Astrocyte (in vitro differentiated cells and primary cell): Measurements from ENCODE around the gene NPIPB4. TPM values are rescaled to one million over a fixed set of nuclear protein-coding genes. Genes with fewer than 3 reads are reported as not detected.
A peak's percentile ranks its signal among the peaks of the same experiment; 100 is the strongest.
"Not testable (repeated sequence)": the region's sequence is repeated elsewhere in the genome, so short reads cannot be mapped to it uniquely, and the experiment has no call there.

Source experiments
- DNase-seq: peaks from one replicate; pipeline ENCODE4 v3.0.0-alpha.2; 2010; ENCODE audit warnings: low read depth
- FAIRE-seq: peaks from 2 replicates; lab custom pipeline; 2011; peaks lifted over from hg19 to GRCh38; lab: Jason Lieb, UNC
- H2AFZ ChIP-seq: 2 replicates; pipeline ENCODE4 v1.6.0; 2012; ENCODE audit warnings: low read depth, low read length, inconsistent platforms
- H3K27ac ChIP-seq: 2 replicates; pipeline ENCODE4 v1.5.1; 2011; ENCODE audit warnings: low read depth, low read length, inconsistent platforms
- H3K27me3 ChIP-seq: 2 replicates; pipeline ENCODE4 v1.6.0; 2011; ENCODE audit warnings: low read length, inconsistent platforms; ENCODE audit not compliant: insufficient read depth
- H3K36me3 ChIP-seq: 2 replicates; pipeline ENCODE4 v1.5.1; 2011; ENCODE audit warnings: low read length, inconsistent platforms; ENCODE audit not compliant: insufficient read depth
- H3K4me1 ChIP-seq: 2 replicates; pipeline ENCODE4 v1.5.1; 2011; ENCODE audit warnings: low read length, inconsistent platforms; ENCODE audit not compliant: insufficient read depth
- H3K4me2 ChIP-seq: 2 replicates; pipeline ENCODE4 v1.6.0; 2012; ENCODE audit warnings: low read length, inconsistent platforms
- H3K4me3 ChIP-seq: 2 replicates; pipeline ENCODE4 v1.5.1; 2011; ENCODE audit warnings: low read depth, mild to moderate bottlenecking, low read length, inconsistent platforms; ENCODE audit not compliant: insufficient read depth
- H3K79me2 ChIP-seq: 2 replicates; pipeline ENCODE4 v1.6.0; 2012; ENCODE audit warnings: mild to moderate bottlenecking, low read length, inconsistent platforms; ENCODE audit not compliant: insufficient read depth
- H3K9ac ChIP-seq: 2 replicates; pipeline ENCODE4 v1.6.0; 2012; ENCODE audit warnings: mild to moderate bottlenecking, low read length, inconsistent platforms
- H3K9me3 ChIP-seq: 2 replicates; pipeline ENCODE4 v1.5.1; 2012; ENCODE audit warnings: low read depth, mild to moderate bottlenecking, low read length, inconsistent platforms; ENCODE audit not compliant: insufficient read depth
- H4K20me1 ChIP-seq: 2 replicates; pipeline ENCODE4 v1.6.0; 2012; ENCODE audit warnings: low read length, inconsistent platforms; ENCODE audit not compliant: insufficient read depth
- H3K27ac Mint-ChIP-seq: one replicate; pipeline ENCODE4 v1.8.0; 2021; ENCODE audit warnings: mild to moderate bottlenecking, mixed read lengths; ENCODE audit not compliant: unreplicated experiment
- H3K27me3 Mint-ChIP-seq: one replicate; pipeline ENCODE4 v1.8.0; 2021; ENCODE audit warnings: low read depth, mixed read lengths; ENCODE audit not compliant: unreplicated experiment
- H3K36me3 Mint-ChIP-seq: one replicate; pipeline ENCODE4 v1.8.0; 2021; ENCODE audit warnings: low read depth, mixed read lengths; ENCODE audit not compliant: unreplicated experiment
- H3K4me1 Mint-ChIP-seq: one replicate; pipeline ENCODE4 v1.8.0; 2021; ENCODE audit warnings: low read depth, mixed read lengths; ENCODE audit not compliant: unreplicated experiment
- H3K4me3 Mint-ChIP-seq: one replicate; pipeline ENCODE4 v1.8.0; 2021; ENCODE audit warnings: mild to moderate bottlenecking, moderate library complexity, mixed read lengths; ENCODE audit not compliant: unreplicated experiment
- H3K9me3 Mint-ChIP-seq: one replicate; pipeline ENCODE4 v1.8.0; 2021; ENCODE audit warnings: mild to moderate bottlenecking, mixed read lengths; ENCODE audit not compliant: unreplicated experiment
- total RNA-seq: library from RNA; stranded (reverse); gene quantifications from 2 replicates; pipeline ENCODE4 v1.2.1, GENCODE V29; 2021

The NPIPB4 gene
- total RNA-seq, 1 donor from 2014 or later, result 118 TPM

DNA sequence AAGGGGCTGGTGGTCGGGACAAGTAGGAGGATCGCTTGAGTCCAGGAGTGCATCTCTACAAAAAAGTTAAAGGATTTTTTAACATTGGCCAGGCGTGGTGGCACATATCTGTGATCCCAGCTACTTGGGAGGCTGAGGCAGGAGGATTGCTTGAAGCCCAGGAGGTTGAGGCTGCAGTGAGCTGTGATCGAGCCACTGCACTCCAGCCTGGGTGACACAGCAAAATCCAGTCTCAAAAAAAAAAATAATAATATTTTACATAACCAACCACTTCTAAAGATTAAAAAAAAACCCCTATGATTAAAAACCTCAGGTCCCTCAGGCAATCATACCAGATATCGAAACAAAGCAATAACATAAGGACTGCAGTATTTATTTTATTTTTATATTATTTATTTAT, 23.3 kb downstream of the NPIPB4 start:
- H3K4me3 Mint-ChIP-seq, result not testable (repeated sequence)

DNA sequence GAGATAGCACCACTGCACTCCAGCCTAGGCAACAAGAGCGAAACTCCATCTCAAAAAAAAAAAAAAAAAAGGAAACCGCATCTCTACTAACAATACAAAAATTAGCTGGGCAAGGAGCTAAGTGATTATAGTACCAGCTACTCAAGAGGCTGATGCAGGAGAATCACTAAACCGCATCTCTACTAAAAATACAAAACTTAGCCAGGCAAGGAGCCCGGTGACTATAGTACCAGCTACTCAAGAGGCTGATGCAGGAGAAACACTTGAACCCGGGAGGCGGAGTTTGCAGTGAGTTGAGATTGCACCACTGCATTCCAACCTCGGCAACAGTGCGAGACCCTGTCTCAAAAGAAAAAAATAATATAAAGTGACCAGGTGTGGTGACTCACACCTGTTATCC, 27.6 kb downstream of the NPIPB4 start:
- not testable (repeated sequence) for H3K4me1 Mint-ChIP-seq, H3K4me3 Mint-ChIP-seq, FAIRE-seq, H3K9me3 ChIP-seq, H3K4me1 ChIP-seq, H3K27me3 ChIP-seq, DNase-seq, H3K79me2 ChIP-seq, H2AFZ ChIP-seq, H3K27ac ChIP-seq, H3K36me3 ChIP-seq, H3K4me3 ChIP-seq, H3K4me2 ChIP-seq, H3K27me3 Mint-ChIP-seq, H4K20me1 ChIP-seq, H3K9me3 Mint-ChIP-seq, H3K36me3 Mint-ChIP-seq, H3K9ac ChIP-seq, H3K27ac Mint-ChIP-seq

More for the DNA sequence above, 23.3 kb downstream of the NPIPB4 start:
- not testable (repeated sequence) for H3K4me1 Mint-ChIP-seq, H3K36me3 Mint-ChIP-seq, H3K79me2 ChIP-seq, H3K27ac Mint-ChIP-seq, H3K4me1 ChIP-seq, H3K4me3 ChIP-seq, H3K27me3 Mint-ChIP-seq, H3K9ac ChIP-seq, FAIRE-seq, DNase-seq, H3K4me2 ChIP-seq, H2AFZ ChIP-seq, H3K9me3 ChIP-seq, H3K27ac ChIP-seq, H3K9me3 Mint-ChIP-seq, H4K20me1 ChIP-seq, H3K27me3 ChIP-seq, H3K36me3 ChIP-seq

DNA sequence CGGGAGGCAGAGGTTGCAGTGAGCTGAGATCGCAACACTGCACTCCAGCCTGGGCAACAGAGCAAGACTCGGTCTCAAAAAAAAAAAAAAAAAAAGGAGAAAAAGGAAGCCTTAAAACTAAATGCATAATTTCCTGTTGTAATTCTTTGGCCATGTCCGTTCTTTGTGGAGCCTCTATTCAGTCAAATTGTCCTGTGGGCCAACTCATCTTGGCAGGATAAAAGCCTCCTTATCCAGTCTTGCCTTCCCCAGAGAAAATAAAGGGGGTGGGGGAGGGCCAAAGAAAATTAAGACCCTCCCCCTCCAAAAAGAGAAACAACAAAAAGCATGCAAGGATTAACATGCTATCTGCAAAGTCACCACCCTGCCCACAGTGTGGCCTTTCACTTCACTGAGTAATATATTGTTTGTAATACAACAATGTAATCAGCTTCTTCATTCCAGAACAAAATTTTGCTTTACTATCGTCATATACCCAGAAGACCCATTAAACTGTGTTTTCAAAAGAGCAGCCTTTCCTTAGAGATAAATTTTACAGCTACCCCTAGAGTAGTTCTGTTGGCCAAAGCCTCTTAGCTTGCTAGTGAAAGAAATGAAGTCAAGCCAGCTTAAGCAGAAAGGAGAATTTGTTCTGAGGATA, 31.4 kb downstream of the NPIPB4 start:
- DNase-seq, H3K4me1 Mint-ChIP-seq, H3K9me3 ChIP-seq, H3K79me2 ChIP-seq, H3K36me3 ChIP-seq, H3K4me3 ChIP-seq, H3K27ac ChIP-seq, H3K27me3 Mint-ChIP-seq, H3K9ac ChIP-seq, H3K27ac Mint-ChIP-seq, H3K4me2 ChIP-seq, H3K36me3 Mint-ChIP-seq, FAIRE-seq, H2AFZ ChIP-seq, H3K4me3 Mint-ChIP-seq, H3K4me1 ChIP-seq, H3K27me3 ChIP-seq, H3K9me3 Mint-ChIP-seq, H4K20me1 ChIP-seq: not testable (repeated sequence)

DNA sequence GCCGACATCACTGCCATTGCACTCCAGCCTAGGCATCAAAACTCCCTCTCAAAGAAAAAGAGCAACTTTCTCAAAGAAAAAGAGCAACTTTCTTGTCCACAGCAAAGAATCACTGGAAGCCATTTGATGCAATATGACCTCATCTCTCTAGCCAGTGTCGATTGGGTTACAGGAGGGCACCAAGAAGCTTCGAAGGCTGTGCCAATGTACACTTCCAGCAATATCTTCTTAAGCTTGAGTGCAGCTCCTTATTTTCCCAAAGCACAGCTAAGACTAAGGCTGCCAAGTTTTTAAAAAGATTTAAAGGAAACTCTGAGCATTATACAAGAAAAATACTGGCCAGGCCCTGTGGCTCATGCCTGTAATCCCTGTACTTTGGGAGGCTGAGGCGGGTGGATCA, 32.0 kb downstream of the NPIPB4 start:
- H3K27me3 Mint-ChIP-seq, H3K9me3 ChIP-seq, H3K36me3 ChIP-seq, H3K27ac Mint-ChIP-seq, H2AFZ ChIP-seq, FAIRE-seq, H3K36me3 Mint-ChIP-seq, H4K20me1 ChIP-seq, H3K79me2 ChIP-seq, H3K9ac ChIP-seq, H3K4me1 ChIP-seq, H3K9me3 Mint-ChIP-seq, H3K27ac ChIP-seq, H3K27me3 ChIP-seq, DNase-seq, H3K4me3 Mint-ChIP-seq, H3K4me3 ChIP-seq, H3K4me2 ChIP-seq, H3K4me1 Mint-ChIP-seq: not testable (repeated sequence)

DNA sequence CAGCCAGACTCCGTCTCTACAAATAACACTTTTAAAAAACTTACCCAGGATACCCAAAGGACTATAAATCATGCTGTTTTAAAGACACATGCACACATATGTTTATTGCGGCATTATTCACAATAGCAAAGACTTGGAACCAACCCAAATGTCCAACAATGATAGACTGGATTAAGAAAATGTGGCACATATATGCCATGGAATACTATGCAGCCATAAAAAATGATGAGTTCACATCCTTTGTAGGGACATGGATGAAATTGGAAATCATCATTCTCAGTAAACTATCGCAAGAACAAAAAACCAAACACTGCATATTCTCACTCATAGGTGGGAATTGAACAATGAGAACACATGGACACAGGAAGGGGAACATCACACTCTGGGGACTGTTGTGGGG, 34.3 kb downstream of the NPIPB4 start:
- H3K36me3 Mint-ChIP-seq, H3K27me3 Mint-ChIP-seq, H3K79me2 ChIP-seq, H3K36me3 ChIP-seq, H3K9ac ChIP-seq, H2AFZ ChIP-seq, H3K4me3 Mint-ChIP-seq, H3K4me1 ChIP-seq, H3K4me1 Mint-ChIP-seq, H3K9me3 Mint-ChIP-seq, FAIRE-seq, H3K27me3 ChIP-seq, H3K9me3 ChIP-seq, H3K27ac Mint-ChIP-seq, H3K27ac ChIP-seq, H4K20me1 ChIP-seq, H3K4me2 ChIP-seq, H3K4me3 ChIP-seq, DNase-seq: not testable (repeated sequence)

DNA sequence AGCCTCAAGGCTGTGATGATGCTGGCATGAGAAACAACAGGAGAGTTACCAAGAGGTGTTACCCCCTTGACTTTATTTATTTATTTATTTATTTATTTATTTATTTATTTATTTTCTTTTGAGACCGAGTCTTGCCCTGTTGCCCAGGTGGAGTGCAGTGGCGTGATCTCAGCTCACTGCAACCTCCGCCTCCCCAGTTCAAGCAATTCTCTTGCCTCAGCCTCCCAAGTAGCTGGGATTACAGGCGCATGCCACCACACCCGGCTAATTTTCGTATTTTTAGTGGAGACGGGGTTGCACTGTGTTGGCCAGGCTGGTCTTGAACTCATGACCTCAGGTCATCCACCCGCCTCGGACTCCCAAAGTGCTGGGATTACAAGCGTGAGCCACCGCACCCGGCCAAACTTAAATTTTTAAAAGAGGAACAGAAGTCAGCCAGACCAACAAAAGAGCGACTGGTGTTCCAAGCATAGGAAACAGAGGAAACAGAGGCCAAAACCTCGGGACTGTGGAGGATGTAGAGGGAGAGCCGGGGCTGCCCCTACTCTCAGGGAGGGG, 36.6 kb downstream of the NPIPB4 start:
- Mint-ChIP-seq H3K27ac (peak overlapping the region; percentile 88), H3K4me3 (peak overlapping the region; percentile 86)
- H3K4me3 ChIP-seq, result peak overlapping the region; percentile 65
- H3K9me3 Mint-ChIP-seq, FAIRE-seq, H4K20me1 ChIP-seq, H3K79me2 ChIP-seq, H3K36me3 ChIP-seq, H3K27me3 Mint-ChIP-seq, H3K4me1 Mint-ChIP-seq, H3K27ac ChIP-seq, H3K4me1 ChIP-seq, H3K27me3 ChIP-seq, DNase-seq, H3K9me3 ChIP-seq, H3K36me3 Mint-ChIP-seq: not testable (repeated sequence)
- peak overlapping the region; percentile 93 for H2AFZ ChIP-seq
- H3K4me2 ChIP-seq, result peak overlapping the region; percentile 85
- H3K9ac ChIP-seq, result peak overlapping the region; percentile 87
